Endothelial cell of umbilical vein (primary cell): Measurements from ENCODE around the gene TMCO2. TPM values are rescaled to one million over a fixed set of nuclear protein-coding genes. Genes with fewer than 3 reads are reported as not detected.

Experiments used
- BruUV-seq: library from RNA; stranded (reverse); fragments of 400-500 nt; replicated peaks from 2 replicates; lab custom pipeline; 2021; lab: Mats Ljungman, UMichigan
- CTCF ChIA-PET: fragments of 300-600, 350-600 bp; sonication (Branson Sonifier 250); formaldehyde crosslinking; loops from one replicate; lab custom pipeline; 2021; ENCODE audit warnings: antibody characterized with exemption, inconsistent platforms; lab: Charles Lee
- POLR2A ChIA-PET: fragments of 300-600, 350-600 bp; sonication (Branson Sonifier 250); formaldehyde crosslinking; loops from one replicate; lab custom pipeline; 2021; ENCODE audit warnings: antibody characterized with exemption, inconsistent platforms; lab: Charles Lee
- DNase-seq: peaks from one replicate; pipeline ENCODE4 v3.0.0-alpha.2; 2011; ENCODE audit warnings: low read depth, low spot score
- FAIRE-seq: peaks from 2 replicates; lab custom pipeline; 2011; peaks lifted over from hg19 to GRCh38; lab: Jason Lieb, UNC
- H2AFZ ChIP-seq: 2 replicates; pipeline ENCODE4 v1.6.0; 2012; ENCODE audit warnings: low read depth, low read length, control low read depth, inconsistent platforms
- H3K27ac ChIP-seq: 2 replicates; pipeline ENCODE4 v1.5.1; 2011; ENCODE audit warnings: low read depth, mild to moderate bottlenecking, control low read depth, low read length, moderate library complexity; ENCODE audit not compliant: insufficient read depth
- H3K27me3 ChIP-seq, 2 experiments: 2 replicates each; pipeline versions ENCODE4 v1.6.0 to v1.6.1; 2011; ENCODE audit warnings: low read length in 2 of 2, mixed read lengths in 1 of 2; ENCODE audit not compliant: control insufficient read depth in 2 of 2, insufficient read depth in 2 of 2
- H3K36me3 ChIP-seq, 2 experiments: 2 replicates in 1 of 2; 3 replicates in 1 of 2; pipeline ENCODE4 v1.5.1; 2011; ENCODE audit warnings: low read length in 2 of 2, mild to moderate bottlenecking in 1 of 2, moderate library complexity in 1 of 2; ENCODE audit not compliant: control insufficient read depth in 2 of 2, insufficient read depth in 2 of 2; ENCODE audit errors: extremely low read depth in 1 of 2
- H3K4me1 ChIP-seq: 3 replicates; pipeline ENCODE4 v1.5.1; 2011; ENCODE audit warnings: mild to moderate bottlenecking, low read length; ENCODE audit not compliant: control insufficient read depth, insufficient read depth; ENCODE audit errors: extremely low read depth
- H3K4me2 ChIP-seq: 2 replicates; pipeline ENCODE4 v1.6.1; 2011; ENCODE audit warnings: low read length, control low read depth, mixed read lengths; ENCODE audit not compliant: insufficient read depth
- H3K4me3 ChIP-seq, 3 experiments: fragments of 200-600 bp in 1 of 3; sonication (generic), shearing (Covaris generic) in 1 of 3; replicated peaks in 1 of 3; 2 replicates each; pipeline ENCODE4 v1.5.1; 2011 to 2016; ENCODE audit warnings: control low read depth in 3 of 3, low read length in 3 of 3, mild to moderate bottlenecking in 2 of 3, inconsistent platforms in 1 of 3, low read depth in 1 of 3, moderate library complexity in 1 of 3; ENCODE audit not compliant: insufficient read depth in 1 of 3
- H3K79me2 ChIP-seq: 2 replicates; pipeline ENCODE4 v1.6.0; 2012; ENCODE audit warnings: low read length, inconsistent platforms; ENCODE audit not compliant: control insufficient read depth, insufficient read depth
- H3K9ac ChIP-seq: replicated peaks from 2 replicates; pipeline ENCODE3; 2011; ENCODE audit warnings: low read length, control low read depth; ENCODE audit not compliant: insufficient read depth; ENCODE audit errors: extremely low read depth
- H3K9me1 ChIP-seq: replicated peaks from 3 replicates; pipeline ENCODE4 v1.6.0; 2011; ENCODE audit warnings: mild to moderate bottlenecking, low read length; ENCODE audit not compliant: control insufficient read depth, insufficient read depth; ENCODE audit errors: extremely low read depth
- H3K9me3 ChIP-seq: replicated peaks from 2 replicates; pipeline ENCODE4 v1.5.1; 2012; ENCODE audit warnings: low read length, inconsistent platforms; ENCODE audit not compliant: control insufficient read depth, insufficient read depth
- H4K20me1 ChIP-seq: replicated peaks from 2 replicates; pipeline ENCODE3; 2011; ENCODE audit warnings: mild to moderate bottlenecking, low read length; ENCODE audit not compliant: control insufficient read depth, insufficient read depth; ENCODE audit errors: extremely low read depth
- EZH2 ChIP-seq: IDR thresholded peaks from 2 replicates; pipeline ENCODE4 v1.6.1; 2012; ENCODE audit warnings: borderline replicate concordance, low read depth, mild to moderate bottlenecking, moderate library complexity, low read length, inconsistent platforms; ENCODE audit not compliant: severe bottlenecking
- FOS ChIP-seq: IDR thresholded peaks from 2 replicates; pipeline ENCODE4 v1.6.1; 2011; ENCODE audit warnings: mild to moderate bottlenecking, low read length, moderate library complexity, borderline replicate concordance; ENCODE audit not compliant: insufficient read depth
- GATA2 ChIP-seq: IDR thresholded peaks from 2 replicates; pipeline ENCODE4 v1.7.0; 2011; ENCODE audit warnings: low read depth, mild to moderate bottlenecking, moderate library complexity, mixed read lengths, low read length; ENCODE audit not compliant: insufficient read length, insufficient read depth
- JUN ChIP-seq: IDR thresholded peaks from 2 replicates; pipeline ENCODE4 v1.6.1; 2011; ENCODE audit warnings: borderline replicate concordance, low read depth; ENCODE audit not compliant: insufficient read length, insufficient read depth
- MYC ChIP-seq: IDR thresholded peaks from one replicate; pipeline ENCODE4 v1.6.1; 2011; ENCODE audit warnings: mild to moderate bottlenecking, low read depth, low read length
- POLR2A ChIP-seq: IDR thresholded peaks from 2 replicates; pipeline ENCODE4 v1.6.1; 2012; ENCODE audit warnings: low read depth, mild to moderate bottlenecking, control low read depth, low read length
- POLR2AphosphoS5 ChIP-seq: IDR thresholded peaks from 2 replicates; pipeline ENCODE4 v1.6.1; 2012; ENCODE audit warnings: low read depth, mild to moderate bottlenecking, control low read depth, low read length, moderate library complexity; ENCODE audit not compliant: insufficient read depth
- dilution Hi-C: fragments of 300-500 bp; cut with MboI; formaldehyde crosslinking; loops from one replicate; pipeline ENCODE4 v1.15.0; 2019; ENCODE audit warnings: low sequenced_read_pairs; ENCODE audit not compliant: extremely low pct_ligation_motif_present
- intact Hi-C: fragments of 100-400 bp; cut with micrococcal nuclease; formaldehyde crosslinking; loops from one replicate; pipeline ENCODE4 v1.10.0; 2022
- polyA plus RNA-seq, 4 experiments: library from polyadenylated mRNA; depleted of rRNA in 3 of 4; stranded (reverse) in 3 of 4; unstranded in 1 of 4; fragments of >200 nt; gene quantifications; 2 replicates each; pipeline versions ENCODE4 v1.2.1 to v1.2.3, GENCODE V29; 2011 to 2012; ENCODE audit warnings: missing spikeins in 1 of 4
- total RNA-seq: library from RNA; stranded (reverse); gene quantifications from 2 replicates; pipeline ENCODE4 v1.2.3, GENCODE V29; 2021
- TF ChIP-seq, protein P1 (sequence below): IDR thresholded peaks from 2 replicates; pipeline ENCODE4 v1.6.1; 2011; ENCODE audit not compliant: insufficient read depth, insufficient read length
- TF ChIP-seq, protein P2 (sequence below), 2 donors: IDR thresholded peaks; 1 replicate in 1 of 2; 2 replicates in 1 of 2; pipeline ENCODE4 v1.5.1; 2011; ENCODE audit warnings: low read length in 2 of 2, mild to moderate bottlenecking in 2 of 2, moderate library complexity in 2 of 2, control low read depth in 1 of 2, inconsistent platforms in 1 of 2, low read depth in 1 of 2; ENCODE audit not compliant: insufficient read depth in 1 of 2; ENCODE audit errors: extremely low read depth in 1 of 2

Gene TMCO2
- total and polyA plus RNA-seq, 2 donors (not counting 3 experiments of a cell fraction or from before 2014, with no cell fraction given) = not detected

DNA sequence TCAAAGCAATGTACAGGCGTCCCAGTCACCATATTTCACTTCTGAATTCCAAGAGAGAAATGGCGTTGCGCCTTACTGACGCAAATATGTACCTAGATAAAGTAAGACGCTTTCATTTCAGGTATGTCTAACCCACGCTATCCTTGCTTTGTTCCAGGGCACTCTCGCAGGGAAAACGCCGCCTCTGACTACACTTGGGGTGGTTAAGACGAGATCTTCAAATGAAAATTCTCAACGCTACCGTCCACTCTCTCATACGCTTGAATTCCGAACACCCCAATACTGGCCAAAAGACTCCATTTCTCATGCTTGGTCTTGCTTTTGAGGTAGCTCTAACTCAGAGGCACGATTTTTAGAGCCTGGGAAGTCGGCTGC, 9.6 kb downstream of the TMCO2 start:
- H3K27ac ChIP-seq = peak overlapping the region; percentile 86
- no peaks in the 10 kb centered on the region for H3K9me3 ChIP-seq
- DNase-seq (no peak), FAIRE-seq (no peak)
- H4K20me1 ChIP-seq = no peaks in the 10 kb centered on the region
- H3K9me1 ChIP-seq = no peaks in the 10 kb centered on the region
- H2AFZ ChIP-seq = peak overlapping the region; percentile 80
- peaks cover 4 to 8% of the 10 kb centered on the region in 2 experiments for H3K36me3 ChIP-seq
- H3K4me1 ChIP-seq = peaks cover 9% of the 10 kb centered on the region
- TSS peak; percentile 91 for BruUV-seq
- intact Hi-C loops = loop anchor here (1.0 to 5.0 kb wide), 2 partner anchors 179 to 215 kb away; partner anchors contain the start of gene CAP1
- H3K9ac ChIP-seq = peak overlapping the region; percentile 99
- ChIA-PET POLR2A (interaction anchor here (0.7 kb wide), 2 partner anchors 197 to 518 kb away, joined by 3 to 5 read pairs; partner anchors contain the start of gene PPIE), CTCF (interaction anchor here (0.9 to 1.9 kb wide), 7 partner anchors 9 to 113 kb away, joined by 3 to 6 read pairs (median 6); partner anchors contain the start of gene TMCO2)
- no peak for TF ChIP-seq JUN
- no peak for TF ChIP-seq POLR2A
- TF ChIP-seq, protein P1, sequence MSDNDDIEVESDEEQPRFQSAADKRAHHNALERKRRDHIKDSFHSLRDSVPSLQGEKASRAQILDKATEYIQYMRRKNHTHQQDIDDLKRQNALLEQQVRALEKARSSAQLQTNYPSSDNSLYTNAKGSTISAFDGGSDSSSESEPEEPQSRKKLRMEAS = no peak
- TF ChIP-seq, protein P2, sequence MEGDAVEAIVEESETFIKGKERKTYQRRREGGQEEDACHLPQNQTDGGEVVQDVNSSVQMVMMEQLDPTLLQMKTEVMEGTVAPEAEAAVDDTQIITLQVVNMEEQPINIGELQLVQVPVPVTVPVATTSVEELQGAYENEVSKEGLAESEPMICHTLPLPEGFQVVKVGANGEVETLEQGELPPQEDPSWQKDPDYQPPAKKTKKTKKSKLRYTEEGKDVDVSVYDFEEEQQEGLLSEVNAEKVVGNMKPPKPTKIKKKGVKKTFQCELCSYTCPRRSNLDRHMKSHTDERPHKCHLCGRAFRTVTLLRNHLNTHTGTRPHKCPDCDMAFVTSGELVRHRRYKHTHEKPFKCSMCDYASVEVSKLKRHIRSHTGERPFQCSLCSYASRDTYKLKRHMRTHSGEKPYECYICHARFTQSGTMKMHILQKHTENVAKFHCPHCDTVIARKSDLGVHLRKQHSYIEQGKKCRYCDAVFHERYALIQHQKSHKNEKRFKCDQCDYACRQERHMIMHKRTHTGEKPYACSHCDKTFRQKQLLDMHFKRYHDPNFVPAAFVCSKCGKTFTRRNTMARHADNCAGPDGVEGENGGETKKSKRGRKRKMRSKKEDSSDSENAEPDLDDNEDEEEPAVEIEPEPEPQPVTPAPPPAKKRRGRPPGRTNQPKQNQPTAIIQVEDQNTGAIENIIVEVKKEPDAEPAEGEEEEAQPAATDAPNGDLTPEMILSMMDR (IDR thresholded peaks at IDR 0.05; ENCODE audit: extremely low read depth in 1 of 2, insufficient read depth in 1 of 2, low read depth in 1 of 2, low read length in 2 of 2) = no peak
- no peak for TF ChIP-seq MYC
- TF ChIP-seq GATA2 = no peak
- TF ChIP-seq FOS = no peak
- TF ChIP-seq POLR2AphosphoS5 = no peak
- no peak for TF ChIP-seq EZH2
- H3K79me2 ChIP-seq = peaks cover 29% of the 10 kb centered on the region
- dilution Hi-C loops = no loop called here
- no peaks in the 10 kb centered on the region for H3K27me3 ChIP-seq
- H3K4me2 ChIP-seq = peak overlapping the region; percentile 89
- H3K4me3 ChIP-seq = peak overlapping the region; percentile 59 to 91 (median 79)
